Inferior parietal cortex (tissue), 1 donor: ENCODE data around the gene EIF4ENIF1.
"Not testable (repeated sequence)": the region's sequence is repeated elsewhere in the genome, so short reads cannot be mapped to it uniquely, and the experiment has no call there.

Experiments used
- DNase-seq: peaks from one replicate; pipeline ENCODE4 v3.0.0-alpha.2; 2016; ENCODE audit errors: extremely low spot score

Gene EIF4ENIF1

GRCh38 chr22:31489632-31490495 is at the start of gene EIF4ENIF1:
EIF4ENIF1 (minus strand) TSS chr22:31489842; CDS start chr22:31488718, 1,124 bp downstream.
- DNase-seq: peak; percentile 74

DNA sequence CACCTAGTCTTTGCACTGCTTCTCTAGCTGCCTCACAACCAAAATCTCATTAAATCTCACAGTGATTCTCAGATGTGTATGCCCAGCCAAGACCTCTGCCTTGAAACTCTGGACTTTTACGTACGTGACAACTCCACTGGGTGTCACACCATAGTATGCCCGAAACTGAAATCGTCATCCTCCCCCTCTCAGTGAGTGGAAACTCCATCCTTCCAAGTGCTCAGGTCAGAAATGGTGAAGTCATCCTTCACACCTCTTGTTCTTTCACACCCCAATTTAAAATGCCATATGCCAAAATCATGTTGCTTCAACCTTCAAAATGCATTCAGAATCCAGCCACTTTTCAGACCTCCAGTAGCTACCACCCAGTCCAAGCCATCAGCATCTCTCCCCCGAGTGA is 49.2 kb upstream of the EIF4ENIF1 start:
- DNase-seq: peak; percentile 29

DNA sequence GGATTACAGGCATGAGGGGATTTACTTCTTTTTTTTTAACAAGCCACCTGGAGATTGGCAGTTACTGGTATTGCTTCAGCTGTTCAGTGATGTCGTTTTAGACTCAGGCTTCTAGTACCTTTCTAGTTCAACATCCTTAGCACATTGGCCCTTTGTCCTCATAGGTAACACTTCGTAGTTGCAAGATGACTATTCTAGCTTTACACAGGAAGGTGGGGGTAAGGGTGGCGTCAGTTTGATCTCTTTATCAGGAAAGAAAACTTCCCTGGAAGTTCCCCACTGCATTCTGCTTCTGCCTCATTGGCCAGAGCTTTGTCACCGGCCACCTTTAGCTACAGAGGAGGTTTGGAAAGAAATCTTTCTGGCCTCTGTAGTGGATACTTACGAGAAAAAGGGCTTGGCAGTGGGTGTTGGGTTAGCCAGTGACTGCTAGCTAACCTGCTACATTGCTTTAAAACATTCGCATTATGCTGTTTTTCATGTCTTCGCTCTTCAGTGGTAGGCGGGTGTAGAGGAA is 47.4 kb upstream of the EIF4ENIF1 start:
- DNase-seq: no peak

- no peak for DNase-seq
Measured at GRCh38 chr22:31533374-31533773, 43.7 kb upstream of the EIF4ENIF1 start.

- no peak for DNase-seq
Measured at GRCh38 chr22:31532060-31532459, 42.4 kb upstream of the EIF4ENIF1 start.

GRCh38 chr22:31530823-31531195 is 41.2 kb upstream of the EIF4ENIF1 start:
- no peak for DNase-seq

DNA sequence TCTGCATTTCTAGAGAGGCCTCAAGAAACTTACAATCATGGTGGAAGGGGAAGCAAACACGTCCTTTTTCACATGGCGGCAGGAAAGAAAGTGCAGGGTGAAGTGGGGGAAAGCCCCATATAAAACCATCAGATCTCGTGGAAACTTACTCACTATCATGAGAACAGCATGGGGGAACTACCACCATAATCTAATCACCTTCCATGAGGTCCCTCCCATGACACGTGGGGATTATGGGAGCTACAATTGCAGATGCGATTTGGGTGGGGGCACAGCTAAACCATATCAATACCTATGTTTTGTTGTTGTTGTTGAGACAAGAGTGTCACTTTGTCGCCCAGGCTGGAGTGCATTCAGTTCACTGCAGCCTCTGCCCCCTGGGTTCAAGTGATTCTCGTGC is 36.6 kb upstream of the EIF4ENIF1 start:
- DNase-seq: no peak

- not testable (repeated sequence) for DNase-seq
Measured at GRCh38 chr22:31524132-31524531, 34.5 kb upstream of the EIF4ENIF1 start.

DNA sequence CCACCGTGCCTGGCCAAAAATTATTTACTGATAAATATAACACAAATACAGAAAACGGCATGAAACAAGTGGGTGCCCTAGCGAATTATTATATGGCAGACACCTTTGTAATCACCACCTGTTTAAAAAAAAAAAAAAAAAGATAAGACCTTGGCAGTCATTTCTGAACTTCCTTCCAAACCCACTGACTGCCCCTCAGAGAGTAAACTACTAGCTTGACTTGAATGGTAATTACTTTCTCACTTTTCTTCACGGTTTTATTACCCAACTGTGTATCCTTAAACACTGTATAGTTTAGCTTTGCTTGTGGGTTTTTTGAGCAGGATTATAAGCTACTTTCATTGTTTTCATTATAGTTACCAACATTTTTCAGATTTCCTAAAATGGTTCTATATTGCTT is 30.4 kb upstream of the EIF4ENIF1 start:
- no peak for DNase-seq

DNA sequence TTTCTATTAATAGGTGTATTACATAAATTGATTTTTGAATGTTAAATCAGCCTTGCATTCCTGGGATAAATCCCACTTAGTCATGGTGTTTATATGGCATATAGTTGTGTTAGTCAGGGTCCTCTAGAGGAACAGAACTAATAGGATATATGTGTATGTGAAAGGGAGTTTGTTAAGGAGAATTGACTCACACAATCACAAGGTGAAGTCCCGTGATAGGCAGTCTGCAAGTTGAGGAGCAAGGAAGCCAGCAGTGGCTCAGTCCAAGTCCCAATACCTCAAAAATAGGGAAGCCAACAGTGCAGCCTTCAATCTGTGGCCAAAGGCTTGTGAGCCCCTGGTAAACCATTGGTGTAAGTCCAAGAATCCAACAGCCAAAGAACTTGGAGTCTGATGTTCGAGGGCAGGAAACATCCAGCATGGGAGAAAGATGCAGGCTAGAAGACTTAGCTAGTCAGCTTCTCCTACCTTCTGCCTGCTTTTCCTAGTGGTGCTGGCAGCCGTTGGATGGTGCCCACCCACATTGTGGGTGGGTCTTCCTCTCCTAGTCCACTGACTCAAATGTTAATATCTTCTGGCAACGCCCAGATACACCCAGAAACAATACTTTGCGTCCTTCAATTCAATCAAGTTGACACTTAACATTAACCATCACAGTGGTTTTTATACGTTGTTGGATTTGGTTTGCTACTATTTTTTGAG is 19.6 kb upstream of the EIF4ENIF1 start:
- no peak for DNase-seq

DNA sequence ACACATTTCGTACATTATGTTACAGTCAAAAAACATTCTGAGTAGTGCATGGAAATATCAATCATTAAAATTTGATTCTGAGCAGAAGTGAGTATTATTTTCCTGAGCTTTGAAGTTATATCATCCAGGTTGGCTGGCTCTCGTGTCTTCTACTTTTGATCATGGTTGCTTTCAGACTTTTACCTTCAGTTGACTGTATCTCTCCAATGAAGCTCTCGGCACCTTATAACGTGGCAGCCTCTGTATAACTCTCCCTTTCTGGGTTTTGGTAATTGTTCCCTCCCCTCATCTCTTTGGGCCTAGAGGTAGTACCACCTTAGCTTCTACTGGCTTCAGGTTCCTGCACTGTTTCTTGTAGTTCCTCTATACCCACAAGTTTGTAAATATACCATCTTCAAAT is 18.9 kb upstream of the EIF4ENIF1 start:
- DNase-seq: no peak

- not testable (repeated sequence) for DNase-seq
Measured at GRCh38 chr22:31507517-31507916, 17.9 kb upstream of the EIF4ENIF1 start.

- no peak for DNase-seq
Measured at GRCh38 chr22:31504282-31504681, 14.6 kb upstream of the EIF4ENIF1 start.

- no peak for DNase-seq
Measured at GRCh38 chr22:31503211-31503964, 13.7 kb upstream of the EIF4ENIF1 start.

DNA sequence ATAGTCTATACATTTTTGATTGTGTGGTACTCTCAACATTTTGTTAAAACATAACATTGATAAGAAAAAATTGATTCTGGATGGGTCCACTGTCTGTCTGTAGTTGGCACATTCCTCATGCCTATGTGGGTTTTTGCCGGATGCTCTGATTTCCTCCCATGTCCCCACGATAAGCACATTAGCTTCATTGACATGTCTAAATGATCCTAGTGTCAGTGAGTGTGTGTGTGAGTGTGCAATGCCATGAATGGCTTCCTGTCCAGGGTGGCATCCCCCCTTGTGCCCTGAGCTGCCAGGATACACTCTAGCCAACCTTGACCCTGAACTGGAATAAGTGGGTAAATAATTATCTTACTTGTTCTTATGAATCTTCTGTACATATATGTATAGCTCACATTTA is 12.1 kb upstream of the EIF4ENIF1 start:
- no peak for DNase-seq

DNA sequence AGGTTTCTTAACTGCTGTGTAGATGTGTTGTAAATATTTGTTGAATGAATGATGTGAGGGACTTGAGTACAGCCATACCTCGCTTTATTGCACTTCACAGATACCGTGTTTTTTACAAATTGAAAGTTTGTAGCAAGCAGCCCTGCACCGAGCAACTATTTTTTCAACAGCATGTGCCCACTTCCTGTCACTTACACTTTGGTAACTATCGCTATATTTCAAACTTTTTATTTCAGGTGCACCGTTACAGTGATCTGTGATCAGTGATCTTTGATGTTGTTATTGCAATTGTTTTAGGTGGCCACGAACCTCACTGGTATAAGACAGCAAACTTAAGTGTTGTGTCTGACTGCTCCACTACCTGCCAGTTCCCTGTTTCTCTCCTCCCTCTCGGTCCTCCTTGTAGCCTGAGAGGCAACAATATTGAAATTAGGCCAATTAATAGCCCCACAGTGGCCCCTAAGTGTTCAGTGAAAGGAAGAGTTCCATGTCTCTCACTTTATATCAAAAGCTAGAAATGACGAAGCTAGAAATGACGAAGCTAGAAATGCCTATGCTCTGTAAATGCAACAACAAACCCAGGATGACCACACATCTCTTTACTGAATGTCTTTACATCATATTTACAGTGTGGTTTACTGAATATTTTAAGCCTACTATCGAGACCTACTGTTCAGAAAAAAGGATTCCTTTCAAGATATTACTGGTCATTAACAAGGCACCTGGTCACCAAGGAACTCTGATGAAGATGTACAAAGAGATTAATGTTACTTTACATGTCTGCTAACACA is 7.7 kb upstream of the EIF4ENIF1 start:
- DNase-seq: no peak

DNA sequence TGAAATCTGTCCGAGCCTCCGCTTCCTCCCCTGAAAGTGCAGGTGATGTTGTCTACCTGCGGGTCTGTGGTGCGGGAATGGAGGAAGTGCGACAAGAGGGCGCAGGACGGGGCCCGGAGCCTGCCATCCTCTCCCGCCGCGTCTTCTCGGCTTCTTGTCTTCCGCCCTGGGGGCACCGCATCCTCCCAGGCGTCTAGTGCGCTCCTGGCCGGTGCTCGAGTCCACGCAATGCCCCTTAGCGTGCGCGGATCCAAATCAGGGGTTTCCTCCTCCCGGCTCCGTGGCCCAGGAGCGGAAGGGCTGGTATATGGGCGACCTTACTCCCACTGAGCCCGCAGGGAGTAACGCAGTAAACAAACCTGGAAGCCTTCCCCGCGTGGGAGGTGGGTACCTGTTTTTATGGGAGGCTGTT is 7.1 kb upstream of the EIF4ENIF1 start:
- no peak for DNase-seq

GRCh38 chr22:31496007-31496734 is 6.5 kb upstream of the EIF4ENIF1 start, which contains the start of gene SFI1:
SFI1 (plus strand) TSS chr22:31496536; CDS start chr22:31508285, 11,749 bp downstream.
- peak; percentile 92 for DNase-seq

DNA sequence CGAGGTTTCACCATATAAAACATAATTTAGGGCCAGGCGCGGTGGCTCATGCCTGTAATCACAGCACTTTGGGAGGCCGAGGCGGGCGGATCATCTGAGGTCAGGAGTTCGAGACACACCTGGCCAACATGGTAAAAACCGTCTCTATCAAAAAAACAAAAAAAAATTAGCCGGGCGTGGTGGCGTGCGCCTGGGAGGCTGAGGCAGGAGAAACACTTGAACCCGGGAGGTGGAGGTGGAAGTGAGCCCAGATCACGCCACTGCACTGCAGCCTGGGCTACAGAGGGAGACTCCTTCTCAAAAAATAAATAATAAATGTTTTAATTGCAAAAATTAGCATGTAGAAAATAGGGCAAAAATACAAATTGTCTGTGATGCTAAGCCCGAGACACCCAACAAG is 5.7 kb upstream of the EIF4ENIF1 start:
- no peak for DNase-seq

GRCh38 chr22:31493355-31493754 is 3.7 kb upstream of the EIF4ENIF1 start:
- DNase-seq: not testable (repeated sequence)
